HepG2 (cell line): Measurements from ENCODE around the gene FDXACB1. TPM values are rescaled to one million over a fixed set of nuclear protein-coding genes. Genes with fewer than 3 reads are reported as not detected.
A peak's percentile ranks its signal among the peaks of the same experiment; 100 is the strongest.

ENCODE experiments used
- ATAC-seq: fragments of 200-7000 bp; cut with Tn5 transposase; 3 replicates; pipeline ENCODE4 v1.9.1; 2020; ENCODE audit warnings: mild to moderate bottlenecking, moderate library complexity
- BruUV-seq: library from RNA; stranded (reverse); fragments of 400-500 nt; replicated peaks from 2 replicates; lab custom pipeline; 2021; lab: Mats Ljungman, UMichigan
- CTCF ChIA-PET: fragments of 300-600 bp; formaldehyde crosslinking; extraction: SDS; loops from one replicate; lab custom pipeline; 2021; ENCODE audit warnings: low total read pairs, inconsistent platforms, low intra/inter-chr PET ratio; lab: Yijun Ruan, JAX
- POLR2A ChIA-PET: fragments of 350-600 bp; sonication (Branson Sonifier 250); formaldehyde crosslinking; loops from one replicate; lab custom pipeline; 2020; ENCODE audit warnings: antibody characterized with exemption, inconsistent platforms; lab: Yijun Ruan, JAX
- DNase-seq: peaks from one replicate; pipeline ENCODE4 v3.0.0-alpha.2; 2015; ENCODE audit warnings: low spot score
- FAIRE-seq: peaks from 3 replicates; lab custom pipeline; 2011; peaks lifted over from hg19 to GRCh38; lab: Jason Lieb, UNC
- H2AFZ ChIP-seq: one replicate; pipeline ENCODE4 v1.6.1; 2011; ENCODE audit warnings: low read length, inconsistent platforms
- H3K27ac ChIP-seq: fragments of 300-600 bp; 3 replicates; pipeline ENCODE4 v1.8.0; 2011; ENCODE audit warnings: mixed run types, mild to moderate bottlenecking, mixed read lengths, low read length, inconsistent platforms; ENCODE audit not compliant: insufficient read depth; ENCODE audit errors: extremely low read length
- H3K27me3 ChIP-seq, 2 experiments: fragments of 200-600 bp in 1 of 2; 2 replicates in 1 of 2; 3 replicates in 1 of 2; pipeline versions ENCODE4 v1.6.0 to v1.8.0; 2011; ENCODE audit warnings: low read length in 2 of 2, mild to moderate bottlenecking in 2 of 2, moderate library complexity in 2 of 2, inconsistent platforms in 1 of 2; ENCODE audit not compliant: insufficient read depth in 2 of 2, control insufficient read depth in 1 of 2
- H3K36me3 ChIP-seq, 2 experiments: fragments of 200-600 bp in 1 of 2; replicated peaks in 1 of 2; 2 replicates in 1 of 2; 3 replicates in 1 of 2; pipeline versions ENCODE4 v1.5.1 to v1.8.0; 2011; ENCODE audit warnings: low read length in 2 of 2, inconsistent platforms in 1 of 2; ENCODE audit not compliant: insufficient read depth in 2 of 2, control insufficient read depth in 1 of 2
- H3K4me1 ChIP-seq: 2 replicates; pipeline ENCODE4 v1.5.1; 2012; ENCODE audit warnings: low read length, inconsistent platforms; ENCODE audit not compliant: insufficient read depth
- H3K4me2 ChIP-seq: 2 replicates; pipeline ENCODE4 v1.6.0; 2011; ENCODE audit warnings: low read depth, low read length, inconsistent platforms
- H3K4me3 ChIP-seq, 3 experiments: fragments of 200-600 bp in 1 of 3; sonication (generic), shearing (Covaris generic) in 1 of 3; replicated peaks in 1 of 3; 2 replicates each; pipeline ENCODE4 v1.5.1; 2011 to 2016; ENCODE audit warnings: low read length in 3 of 3, inconsistent platforms in 2 of 3, low read depth in 2 of 3, mild to moderate bottlenecking in 2 of 3, control low read depth in 1 of 3, mixed read lengths in 1 of 3; ENCODE audit not compliant: insufficient read depth in 1 of 3
- H3K79me2 ChIP-seq: one replicate; pipeline ENCODE4 v1.6.1; 2011; ENCODE audit warnings: low read length, inconsistent platforms; ENCODE audit not compliant: insufficient read depth
- H3K9ac ChIP-seq: 2 replicates; pipeline ENCODE4 v1.6.0; 2011; ENCODE audit warnings: mild to moderate bottlenecking, low read depth, low read length, inconsistent platforms; ENCODE audit not compliant: insufficient read depth
- H3K9me3 ChIP-seq: 2 replicates; pipeline ENCODE4 v1.5.1; 2012; ENCODE audit warnings: mild to moderate bottlenecking, low read length
- H4K20me1 ChIP-seq: 2 replicates; pipeline ENCODE4 v1.6.0; 2011; ENCODE audit warnings: inconsistent platforms, mild to moderate bottlenecking, low read length, moderate library complexity; ENCODE audit not compliant: insufficient read depth
- CEBPB ChIP-seq: IDR thresholded peaks from 2 replicates; pipeline ENCODE4 v1.6.1; 2011; ENCODE audit warnings: low read depth, low read length, improper control_type of control experiment, borderline replicate concordance
- GATA4 ChIP-seq: sonication (generic); IDR thresholded peaks from 2 replicates; pipeline ENCODE4 v1.6.1; 2016; ENCODE audit warnings: antibody characterized with exemption, low read depth, borderline replicate concordance
- HIVEP1 ChIP-seq: sonication (generic); formaldehyde crosslinking; IDR thresholded peaks from 2 replicates; pipeline ENCODE4 v1.4.0; 2020; ENCODE audit warnings: mild to moderate bottlenecking, missing genetic modification reagents
- TARDBP ChIP-seq: sonication (generic); formaldehyde crosslinking; IDR thresholded peaks from 2 replicates; pipeline ENCODE4 v1.8.0; 2022; ENCODE audit warnings: mild to moderate bottlenecking, missing genetic modification reagents
- WGBS: methylation state at CpG from one replicate; pipeline ENCODE4 v1.1.6; 2017; ENCODE audit warnings: low lambda C conversion rate; 5-methylcytosine and 5-hydroxymethylcytosine counted together
- in situ Hi-C: cut with HindIII; loops from 2 replicates; pipeline ENCODE4 v1.10.0; 2017; ENCODE audit warnings: low pct_unique_long_range_greater_than_20kb; ENCODE audit not compliant: extremely low pct_ligation_motif_present
- intact Hi-C: fragments of 100-400 bp; cut with micrococcal nuclease; formaldehyde crosslinking; loops from one replicate; pipeline ENCODE4 v1.10.0; 2022; ENCODE audit not compliant: unreplicated experiment
- polyA plus RNA-seq, 8 experiments: library from polyadenylated mRNA; depleted of rRNA in 3 of 8; stranded (reverse) in 7 of 8; unstranded in 1 of 8; fragments of >200 nt; fragmentation: Illumina TruSeq in 4 of 8; extraction: Trizol in 4 of 8; gene quantifications; 2 replicates each; pipeline versions ENCODE4 v1.2.1 to v1.2.3, GENCODE V29; 2011 to 2016; ENCODE audit warnings: low read depth in 4 of 8, missing spikeins in 1 of 8, mixed read lengths in 1 of 8; ENCODE audit not compliant: insufficient read depth in 1 of 8
- total RNA-seq, 5 experiments: library from RNA; depleted of rRNA; stranded (reverse); fragments of >200 nt; fragmentation: Illumina TruSeq; extraction: Trizol; gene quantifications; 2 replicates each; pipeline ENCODE4 v1.2.3, GENCODE V29; 2016; ENCODE audit warnings: low read depth in 1 of 5
- TF ChIP-seq, protein P1 (sequence below), 2 experiments: sonication (generic) in 1 of 2; formaldehyde crosslinking in 1 of 2; IDR thresholded peaks; 2 replicates each; pipeline versions ENCODE4 v1.6.1 to v1.9.0; 2014 to 2022; ENCODE audit warnings: antibody characterized with exemption in 1 of 2, borderline replicate concordance in 1 of 2, inconsistent platforms in 1 of 2, low read depth in 1 of 2, missing genetic modification reagents in 1 of 2

Gene FDXACB1
- total and polyA plus RNA-seq, 2 of the 13 experiments (the other 11 are each of a cell fraction or from before 2014, with no cell fraction given): 1.1 to 3.4 TPM

DNA sequence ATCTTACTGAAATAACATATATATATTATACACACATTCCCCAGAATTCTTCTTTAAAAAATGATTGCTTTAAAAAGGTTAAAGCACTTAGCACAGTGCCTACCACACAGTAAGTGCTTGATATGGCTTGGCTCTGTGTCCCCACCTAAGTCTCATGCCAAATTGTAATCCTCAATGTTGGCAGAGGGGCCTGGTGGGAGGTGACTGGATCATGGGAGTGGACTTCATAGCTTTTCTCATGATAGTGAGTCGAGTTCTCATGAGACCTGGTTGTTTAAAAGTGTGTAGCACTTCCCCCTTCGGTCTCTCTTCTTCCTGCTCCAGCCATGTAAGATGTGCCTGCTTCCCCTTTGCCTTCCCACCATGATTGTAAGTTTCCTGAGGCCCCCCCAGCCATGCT is 26.4 kb upstream of the FDXACB1 start (continued):
- TF ChIP-seq, protein P1, sequence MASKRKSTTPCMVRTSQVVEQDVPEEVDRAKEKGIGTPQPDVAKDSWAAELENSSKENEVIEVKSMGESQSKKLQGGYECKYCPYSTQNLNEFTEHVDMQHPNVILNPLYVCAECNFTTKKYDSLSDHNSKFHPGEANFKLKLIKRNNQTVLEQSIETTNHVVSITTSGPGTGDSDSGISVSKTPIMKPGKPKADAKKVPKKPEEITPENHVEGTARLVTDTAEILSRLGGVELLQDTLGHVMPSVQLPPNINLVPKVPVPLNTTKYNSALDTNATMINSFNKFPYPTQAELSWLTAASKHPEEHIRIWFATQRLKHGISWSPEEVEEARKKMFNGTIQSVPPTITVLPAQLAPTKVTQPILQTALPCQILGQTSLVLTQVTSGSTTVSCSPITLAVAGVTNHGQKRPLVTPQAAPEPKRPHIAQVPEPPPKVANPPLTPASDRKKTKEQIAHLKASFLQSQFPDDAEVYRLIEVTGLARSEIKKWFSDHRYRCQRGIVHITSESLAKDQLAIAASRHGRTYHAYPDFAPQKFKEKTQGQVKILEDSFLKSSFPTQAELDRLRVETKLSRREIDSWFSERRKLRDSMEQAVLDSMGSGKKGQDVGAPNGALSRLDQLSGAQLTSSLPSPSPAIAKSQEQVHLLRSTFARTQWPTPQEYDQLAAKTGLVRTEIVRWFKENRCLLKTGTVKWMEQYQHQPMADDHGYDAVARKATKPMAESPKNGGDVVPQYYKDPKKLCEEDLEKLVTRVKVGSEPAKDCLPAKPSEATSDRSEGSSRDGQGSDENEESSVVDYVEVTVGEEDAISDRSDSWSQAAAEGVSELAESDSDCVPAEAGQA (IDR thresholded peaks at IDR 0.05; ENCODE audit: low read depth): no peak
- TF ChIP-seq, protein P1 (CRISPR knock-in tag; IDR thresholded peaks at IDR 0.05; ENCODE audit: borderline replicate concordance): no peak
- TF ChIP-seq TARDBP (CRISPR knock-in tag) (no peak), GATA4 (no peak)
- TF ChIP-seq, all 625 proteins: peak for 0

DNA sequence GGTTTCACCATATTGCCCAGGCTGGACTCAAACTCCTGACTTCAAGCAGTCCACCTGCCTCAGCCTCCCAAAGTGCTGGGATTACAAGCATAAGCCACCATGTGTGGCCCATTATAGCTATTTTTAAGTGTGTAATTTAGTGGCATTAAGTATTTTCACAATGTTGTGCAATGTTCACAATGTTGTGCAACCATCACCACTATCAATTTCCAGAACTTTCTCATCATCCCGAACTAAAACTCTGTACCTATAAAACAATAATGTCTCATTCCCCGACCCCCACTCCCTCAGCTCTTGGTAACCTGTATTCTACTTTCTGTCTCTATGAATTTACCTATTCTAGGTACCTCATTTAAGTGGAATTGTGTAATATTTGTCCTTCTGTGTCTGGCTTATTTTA is 7.9 kb upstream of the FDXACB1 start:
- Histone ChIP-seq H4K20me1 (no peaks in the 10 kb centered on the region), H3K27ac (no peak overlapping the region), H3K4me1 (no peaks in the 10 kb centered on the region), H3K79me2 (no peaks in the 10 kb centered on the region), H3K4me2 (no peak overlapping the region), H3K9ac (no peak overlapping the region), H3K9me3 (no peaks in the 10 kb centered on the region), H2AFZ (no peak overlapping the region), H3K36me3 (no peaks in the 10 kb centered on the region), H3K4me3 (no peak overlapping the region), H3K27me3 (no peaks in the 10 kb centered on the region)
- DNase-seq (no peak), ATAC-seq (no peak), FAIRE-seq (no peak)
- intact Hi-C loops (no loop called here), in situ Hi-C loops (no loop called here)
- WGBS: 64% methylated on average over 2 of the region's 2 CpGs
- ChIA-PET CTCF (no interaction called here), POLR2A (no interaction called here)
- TF ChIP-seq HIVEP1 (CRISPR knock-in tag) (no peak), CEBPB (peak; percentile 83)
- BruUV-seq: no TSS peak
